CD4-positive, alpha-beta T cell treated with Interleukin-15 for 4 hours (primary cell): Measurements from ENCODE around the gene PTPRF.

Source experiments
- DNase-seq: peaks from one replicate; pipeline ENCODE4 v3.0.0-alpha.2; 2020; ENCODE audit warnings: low spot score

The PTPRF gene

GRCh38 chr1:43669878-43670277 lies 139.2 kb downstream of the PTPRF start:
- no peak for DNase-seq

GRCh38 chr1:43671193-43671592 lies 140.5 kb downstream of the PTPRF start:
- DNase-seq: no peak

GRCh38 chr1:43671626-43672330 lies 141.1 kb downstream of the PTPRF start:
- DNase-seq: no peak

GRCh38 chr1:43673261-43673660 lies 142.6 kb downstream of the PTPRF start:
- no peak for DNase-seq
